GM23338 (cell line): ENCODE data around the gene DCLK2.

Source experiments
- CREB1 ChIP-seq: fragments of 250-450 bp; sonication (Bioruptor Pico); IDR thresholded peaks from 2 replicates; pipeline ENCODE4 v1.5.0; 2020; ENCODE audit warnings: low read depth, mild to moderate bottlenecking, moderate library complexity
- EZH2 ChIP-seq: fragments of 200-600 bp; sonication (generic); IDR thresholded peaks from one replicate; pipeline ENCODE4 v1.8.0; 2017; ENCODE audit warnings: antibody characterized with exemption, mild to moderate bottlenecking, low read depth; ENCODE audit not compliant: unreplicated experiment
- EZH2phosphoT487 ChIP-seq: fragments of 200-600 bp; sonication (generic); IDR thresholded peaks from one replicate; pipeline ENCODE4 v1.8.1; 2018; ENCODE audit warnings: antibody characterized with exemption; ENCODE audit not compliant: unreplicated experiment
- NANOG ChIP-seq: IDR thresholded peaks from 2 replicates; pipeline ENCODE4 v1.6.1; 2016; ENCODE audit warnings: antibody characterized with exemption, borderline replicate concordance
- POLR2AphosphoS5 ChIP-seq: IDR thresholded peaks from 2 replicates; pipeline ENCODE4 v1.6.1; 2016; ENCODE audit warnings: antibody characterized with exemption, low read depth
- STAT1 ChIP-seq: IDR thresholded peaks from one replicate; pipeline ENCODE4 v1.6.1; 2016; ENCODE audit warnings: antibody characterized with exemption; ENCODE audit not compliant: unreplicated experiment
- ZNF114 ChIP-seq: fragments of 250-450 bp; sonication (Bioruptor Pico); IDR thresholded peaks from 2 replicates; pipeline ENCODE4 v1.5.0; 2020; ENCODE audit warnings: mild to moderate bottlenecking, moderate library complexity
- ZNF331 ChIP-seq: fragments of 250-450 bp; sonication (Bioruptor Pico); IDR thresholded peaks from 2 replicates; pipeline ENCODE4 v1.5.0; 2020; ENCODE audit warnings: low read depth, mild to moderate bottlenecking, moderate library complexity
- TF ChIP-seq, protein P1 (sequence below), 2 experiments: fragments of 200-600 bp in 1 of 2; sonication (generic) in 1 of 2; conservative IDR thresholded peaks; 2 replicates each; pipeline versions ENCODE4 v1.5.1 to v1.6.1; 2016 to 2017; ENCODE audit warnings: antibody characterized with exemption in 2 of 2, low read depth in 2 of 2, mild to moderate bottlenecking in 2 of 2, moderate library complexity in 1 of 2
- TF ChIP-seq, protein P2 (sequence below): IDR thresholded peaks from one replicate; pipeline ENCODE4 v1.6.1; 2018; ENCODE audit warnings: antibody characterized with exemption; ENCODE audit not compliant: unreplicated experiment
- TF ChIP-seq, protein P3 (sequence below): IDR thresholded peaks from 2 replicates; pipeline ENCODE4 v1.6.1; 2016; ENCODE audit warnings: antibody characterized with exemption

DNA sequence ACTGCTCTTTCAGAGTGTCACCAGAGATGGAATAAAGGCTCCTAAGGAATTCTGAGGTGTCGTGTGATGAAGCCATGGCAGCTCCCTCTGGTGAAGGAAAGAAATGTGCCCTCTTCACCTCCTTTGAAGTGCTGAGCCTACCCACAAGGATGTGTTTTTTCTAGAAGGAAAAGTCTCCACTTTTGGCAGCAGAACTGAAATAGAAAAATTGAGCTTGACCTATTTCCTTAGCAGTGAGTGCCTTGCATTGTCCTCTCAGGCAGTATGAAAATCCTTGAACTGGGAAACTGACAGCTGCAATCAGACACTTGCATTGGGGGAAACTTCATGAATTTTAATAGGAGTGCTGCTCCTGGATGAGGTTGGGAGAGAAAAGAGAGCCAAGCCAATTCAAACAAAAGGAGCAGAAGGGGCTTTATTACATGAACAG lies 95.2 kb downstream of the DCLK2 start:
- TF ChIP-seq, protein P1, sequence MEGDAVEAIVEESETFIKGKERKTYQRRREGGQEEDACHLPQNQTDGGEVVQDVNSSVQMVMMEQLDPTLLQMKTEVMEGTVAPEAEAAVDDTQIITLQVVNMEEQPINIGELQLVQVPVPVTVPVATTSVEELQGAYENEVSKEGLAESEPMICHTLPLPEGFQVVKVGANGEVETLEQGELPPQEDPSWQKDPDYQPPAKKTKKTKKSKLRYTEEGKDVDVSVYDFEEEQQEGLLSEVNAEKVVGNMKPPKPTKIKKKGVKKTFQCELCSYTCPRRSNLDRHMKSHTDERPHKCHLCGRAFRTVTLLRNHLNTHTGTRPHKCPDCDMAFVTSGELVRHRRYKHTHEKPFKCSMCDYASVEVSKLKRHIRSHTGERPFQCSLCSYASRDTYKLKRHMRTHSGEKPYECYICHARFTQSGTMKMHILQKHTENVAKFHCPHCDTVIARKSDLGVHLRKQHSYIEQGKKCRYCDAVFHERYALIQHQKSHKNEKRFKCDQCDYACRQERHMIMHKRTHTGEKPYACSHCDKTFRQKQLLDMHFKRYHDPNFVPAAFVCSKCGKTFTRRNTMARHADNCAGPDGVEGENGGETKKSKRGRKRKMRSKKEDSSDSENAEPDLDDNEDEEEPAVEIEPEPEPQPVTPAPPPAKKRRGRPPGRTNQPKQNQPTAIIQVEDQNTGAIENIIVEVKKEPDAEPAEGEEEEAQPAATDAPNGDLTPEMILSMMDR (conservative IDR thresholded peaks at IDR 0.05; ENCODE audit: low read depth in 2 of 2) = no peak
- TF ChIP-seq, protein P2, sequence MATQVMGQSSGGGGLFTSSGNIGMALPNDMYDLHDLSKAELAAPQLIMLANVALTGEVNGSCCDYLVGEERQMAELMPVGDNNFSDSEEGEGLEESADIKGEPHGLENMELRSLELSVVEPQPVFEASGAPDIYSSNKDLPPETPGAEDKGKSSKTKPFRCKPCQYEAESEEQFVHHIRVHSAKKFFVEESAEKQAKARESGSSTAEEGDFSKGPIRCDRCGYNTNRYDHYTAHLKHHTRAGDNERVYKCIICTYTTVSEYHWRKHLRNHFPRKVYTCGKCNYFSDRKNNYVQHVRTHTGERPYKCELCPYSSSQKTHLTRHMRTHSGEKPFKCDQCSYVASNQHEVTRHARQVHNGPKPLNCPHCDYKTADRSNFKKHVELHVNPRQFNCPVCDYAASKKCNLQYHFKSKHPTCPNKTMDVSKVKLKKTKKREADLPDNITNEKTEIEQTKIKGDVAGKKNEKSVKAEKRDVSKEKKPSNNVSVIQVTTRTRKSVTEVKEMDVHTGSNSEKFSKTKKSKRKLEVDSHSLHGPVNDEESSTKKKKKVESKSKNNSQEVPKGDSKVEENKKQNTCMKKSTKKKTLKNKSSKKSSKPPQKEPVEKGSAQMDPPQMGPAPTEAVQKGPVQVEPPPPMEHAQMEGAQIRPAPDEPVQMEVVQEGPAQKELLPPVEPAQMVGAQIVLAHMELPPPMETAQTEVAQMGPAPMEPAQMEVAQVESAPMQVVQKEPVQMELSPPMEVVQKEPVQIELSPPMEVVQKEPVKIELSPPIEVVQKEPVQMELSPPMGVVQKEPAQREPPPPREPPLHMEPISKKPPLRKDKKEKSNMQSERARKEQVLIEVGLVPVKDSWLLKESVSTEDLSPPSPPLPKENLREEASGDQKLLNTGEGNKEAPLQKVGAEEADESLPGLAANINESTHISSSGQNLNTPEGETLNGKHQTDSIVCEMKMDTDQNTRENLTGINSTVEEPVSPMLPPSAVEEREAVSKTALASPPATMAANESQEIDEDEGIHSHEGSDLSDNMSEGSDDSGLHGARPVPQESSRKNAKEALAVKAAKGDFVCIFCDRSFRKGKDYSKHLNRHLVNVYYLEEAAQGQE = no peak
- no peak for TF ChIP-seq ZNF114 (CRISPR knock-in tag)
- no peak for TF ChIP-seq EZH2
- no peak for TF ChIP-seq EZH2phosphoT487
- TF ChIP-seq POLR2AphosphoS5 = no peak
- TF ChIP-seq, protein P3, sequence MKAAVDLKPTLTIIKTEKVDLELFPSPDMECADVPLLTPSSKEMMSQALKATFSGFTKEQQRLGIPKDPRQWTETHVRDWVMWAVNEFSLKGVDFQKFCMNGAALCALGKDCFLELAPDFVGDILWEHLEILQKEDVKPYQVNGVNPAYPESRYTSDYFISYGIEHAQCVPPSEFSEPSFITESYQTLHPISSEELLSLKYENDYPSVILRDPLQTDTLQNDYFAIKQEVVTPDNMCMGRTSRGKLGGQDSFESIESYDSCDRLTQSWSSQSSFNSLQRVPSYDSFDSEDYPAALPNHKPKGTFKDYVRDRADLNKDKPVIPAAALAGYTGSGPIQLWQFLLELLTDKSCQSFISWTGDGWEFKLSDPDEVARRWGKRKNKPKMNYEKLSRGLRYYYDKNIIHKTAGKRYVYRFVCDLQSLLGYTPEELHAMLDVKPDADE = no peak
- no peak for TF ChIP-seq STAT1
- no peak for TF ChIP-seq NANOG
- TF ChIP-seq ZNF331 (CRISPR knock-in tag) = no peak
- TF ChIP-seq CREB1 (CRISPR knock-in tag) = no peak
